CD4-positive, CD25-positive, alpha-beta regulatory T cell (primary cell): ENCODE measurements around the gene AMBRA1. TPM values are rescaled to one million over a fixed set of nuclear protein-coding genes. Genes with fewer than 3 reads are reported as not detected.

Experiments
- polyA plus RNA-seq, 4 donors: library from polyadenylated mRNA; unstranded; fragments of 300-500 nt; fragmentation: Illumina TruSeq; gene quantifications; one replicate each; pipeline ENCODE4 v1.2.3, GENCODE V29; 2021
- total RNA-seq: library from RNA; stranded (reverse); gene quantifications from one replicate; pipeline ENCODE4 v1.2.3, GENCODE V29; 2022

AMBRA1 gene
- total and polyA plus RNA-seq, 5 donors from 2014 or later: 8.2 to 61.0 (median 12.3) TPM

Other genes starting within 250 kb of the AMBRA1 start
- 234 TPM for gene DGKZ, start 246.6 kb downstream of the AMBRA1 start, total RNA-seq
- gene DGKZ, start 246.6 kb downstream of the AMBRA1 start, polyA plus RNA-seq: 10 to 100 TPM; 36.6 to 48.6 (median 44.8) TPM
- gene MDK, start 212.4 kb downstream of the AMBRA1 start, total RNA-seq: 6.1 TPM
- not detected for gene MDK, start 212.4 kb downstream of the AMBRA1 start, polyA plus RNA-seq
- 2.8 TPM for gene CHRM4, start 202.2 kb downstream of the AMBRA1 start, total RNA-seq
- gene CHRM4, start 202.2 kb downstream of the AMBRA1 start, polyA plus RNA-seq: 1 to 10 TPM in 1 of 4 donors, under 1 TPM in 2, not detected in 1; 0.15 to 1.1 (median 0.84) TPM
- 19.2 TPM for gene HARBI1, start 23.2 kb upstream of the AMBRA1 start, total RNA-seq
- 10 to 100 TPM in 2 of 4 donors, 1 to 10 TPM in 2; 8.4 to 13.9 (median 9.4) TPM for gene HARBI1, start 23.2 kb upstream of the AMBRA1 start, polyA plus RNA-seq
- 135 TPM for gene ATG13, start 23.5 kb upstream of the AMBRA1 start, total RNA-seq
- 10 to 100 TPM; 69.0 to 88.8 (median 76.8) TPM for gene ATG13, start 23.5 kb upstream of the AMBRA1 start, polyA plus RNA-seq
- 72.5 TPM for gene ARHGAP1, start 106.6 kb upstream of the AMBRA1 start, total RNA-seq
- 10 to 100 TPM; 46.6 to 63.6 (median 51.1) TPM for gene ARHGAP1, start 106.6 kb upstream of the AMBRA1 start, polyA plus RNA-seq
- 12.4 TPM for gene ZNF408, start 107.0 kb upstream of the AMBRA1 start, total RNA-seq
- 10 to 100 TPM in 1 of 4 donors, 1 to 10 TPM in 3; 6.3 to 12.9 (median 8.0) TPM for gene ZNF408, start 107.0 kb upstream of the AMBRA1 start, polyA plus RNA-seq
- not detected for gene F2, start 125.2 kb upstream of the AMBRA1 start, total RNA-seq
- gene F2, start 125.2 kb upstream of the AMBRA1 start, polyA plus RNA-seq: not detected